Fibroblast of the aortic adventitia (primary cell): ENCODE results near the gene NXF3. TPM values are rescaled to one million over a fixed set of nuclear protein-coding genes. Genes with fewer than 3 reads are reported as not detected.
"Not testable (repeated sequence)": the region's sequence is repeated elsewhere in the genome, so short reads cannot be mapped to it uniquely, and the experiment has no call there.

Source experiments
- DNase-seq: peaks from one replicate; pipeline ENCODE4 v3.0.0-alpha.2; 2010; ENCODE audit warnings: low read depth
- H3K4me3 ChIP-seq: 2 replicates; pipeline ENCODE4 v1.5.1; 2011; ENCODE audit warnings: low read depth, mild to moderate bottlenecking, control low read depth, low read length, moderate library complexity
- CTCF ChIP-seq: IDR thresholded peaks from 2 replicates; pipeline ENCODE4 v1.5.1; 2011; ENCODE audit warnings: mild to moderate bottlenecking, low read length, control low read depth, inconsistent platforms; ENCODE audit not compliant: insufficient read depth
- total RNA-seq: library from RNA; depleted of rRNA; stranded (reverse); fragments of >200 nt; gene quantifications from 2 replicates; pipeline ENCODE4 v1.2.3, GENCODE V29; 2012; ENCODE audit warnings: low replicate concordance

Gene NXF3
- total RNA-seq, 1 donor = not detected

- H3K4me3 ChIP-seq = peak within 1 kb of the TSS; percentile 9
- TF ChIP-seq CTCF = no peak
- DNase-seq = peak; percentile 1
Observed at GRCh38 chrX:103063918-103064434, 29.0 kb downstream of the NXF3 start, which contains the start of gene BEX1. TSS of gene BEX1 (minus strand) at chrX:103064171. CDS start at chrX:103063274, 897 bp downstream.

- no peak for TF ChIP-seq CTCF
- peak overlapping the region; percentile 9 for H3K4me3 ChIP-seq
- peak; percentile 39 for DNase-seq
Observed at GRCh38 chrX:103063191-103063845, 29.6 kb downstream of the NXF3 start.

GRCh38 chrX:103061486-103061885, 31.5 kb downstream of the NXF3 start:
- no peak for DNase-seq
- TF ChIP-seq CTCF = no peak

GRCh38 chrX:103056902-103057301, 36.0 kb downstream of the NXF3 start:
- no peak overlapping the region for H3K4me3 ChIP-seq
- DNase-seq = no peak
- no peak for TF ChIP-seq CTCF

More at GRCh38 chrX:103061486-103061885, 31.5 kb downstream of the NXF3 start:
- no peak overlapping the region for H3K4me3 ChIP-seq

GRCh38 chrX:103052625-103053024, 40.3 kb downstream of the NXF3 start:
- H3K4me3 ChIP-seq = no peak overlapping the region
- TF ChIP-seq CTCF = no peak
- DNase-seq = no peak

GRCh38 chrX:103051260-103051789, 41.6 kb downstream of the NXF3 start:
- no peak for DNase-seq
- TF ChIP-seq CTCF = no peak
- no peak overlapping the region for H3K4me3 ChIP-seq

GRCh38 chrX:103033371-103033770, 59.6 kb downstream of the NXF3 start:
- not testable (repeated sequence) for H3K4me3 ChIP-seq, DNase-seq
